GM21390 (cell line): ENCODE data around the gene ADGRG6.
"Not testable (repeated sequence)": the region's sequence is repeated elsewhere in the genome, so short reads cannot be mapped to it uniquely, and the experiment has no call there.

ENCODE experiments used
- ATAC-seq: cut with Tn5 transposase; IDR thresholded peaks from one replicate; pipeline ENCODE4 v1.9.1; 2021; ENCODE audit not compliant: unreplicated experiment

The ADGRG6 gene

GRCh38 chr6:142438898-142439297 lies 137.1 kb downstream of the ADGRG6 start:
- ATAC-seq: no peak

GRCh38 chr6:142440600-142441293 lies 138.9 kb downstream of the ADGRG6 start:
- no peak for ATAC-seq

- no peak for ATAC-seq
Measured at GRCh38 chr6:142441716-142442115, 139.9 kb downstream of the ADGRG6 start.

- ATAC-seq: no peak
Measured at GRCh38 chr6:142443102-142443501, 141.3 kb downstream of the ADGRG6 start.

GRCh38 chr6:142443532-142443931 lies 141.7 kb downstream of the ADGRG6 start:
- ATAC-seq: no peak

GRCh38 chr6:142444376-142444775 lies 142.6 kb downstream of the ADGRG6 start:
- no peak for ATAC-seq

GRCh38 chr6:142444881-142445301 lies 143.1 kb downstream of the ADGRG6 start:
- no peak for ATAC-seq

GRCh38 chr6:142446168-142446567 lies 144.4 kb downstream of the ADGRG6 start:
- ATAC-seq: no peak

GRCh38 chr6:142446576-142446975 lies 144.8 kb downstream of the ADGRG6 start:
- ATAC-seq: no peak

GRCh38 chr6:142448091-142448729 lies 146.4 kb downstream of the ADGRG6 start:
- ATAC-seq: no peak

- not testable (repeated sequence) for ATAC-seq
Measured at GRCh38 chr6:142450856-142451255, 149.0 kb downstream of the ADGRG6 start.

GRCh38 chr6:142452993-142453392 lies 151.2 kb downstream of the ADGRG6 start:
- no peak for ATAC-seq

GRCh38 chr6:142454196-142454595 lies 152.4 kb downstream of the ADGRG6 start:
- not testable (repeated sequence) for ATAC-seq

- ATAC-seq: not testable (repeated sequence)
Measured at GRCh38 chr6:142454848-142455247, 153.0 kb downstream of the ADGRG6 start.

- no peak for ATAC-seq
Measured at GRCh38 chr6:142455957-142456589, 154.3 kb downstream of the ADGRG6 start.

GRCh38 chr6:142457638-142458406 lies 156.0 kb downstream of the ADGRG6 start:
- no peak for ATAC-seq

- ATAC-seq: no peak
Measured at GRCh38 chr6:142458836-142459235, 157.0 kb downstream of the ADGRG6 start.

GRCh38 chr6:142459271-142459670 lies 157.5 kb downstream of the ADGRG6 start:
- no peak for ATAC-seq

GRCh38 chr6:142462260-142462659 lies 160.5 kb downstream of the ADGRG6 start:
- ATAC-seq: no peak

GRCh38 chr6:142463988-142464387 lies 162.2 kb downstream of the ADGRG6 start:
- ATAC-seq: no peak

GRCh38 chr6:142469220-142469619 lies 167.4 kb downstream of the ADGRG6 start:
- ATAC-seq: no peak
